KMS-11 (cell line): ENCODE results near the gene CASP9.
"Not testable (repeated sequence)": the region's sequence is repeated elsewhere in the genome, so short reads cannot be mapped to it uniquely, and the experiment has no call there.

Experiments used
- H2AFZ ChIP-seq: fragments of 200-600 bp; sonication (generic); 2 replicates; pipeline ENCODE4 v1.6.1; 2016; ENCODE audit warnings: antibody characterized with exemption, mixed run types, low read depth
- H3K27ac ChIP-seq: fragments of 200-600 bp; sonication (generic); 2 replicates; pipeline ENCODE4 v1.6.1; 2016; ENCODE audit warnings: mild to moderate bottlenecking, mixed run types
- H3K27me3 ChIP-seq: fragments of 200-600 bp; sonication (generic); 2 replicates; pipeline ENCODE4 v1.6.1; 2017; ENCODE audit warnings: mild to moderate bottlenecking, low read depth, mixed run types, moderate library complexity; ENCODE audit not compliant: insufficient read depth
- H3K36me3 ChIP-seq: fragments of 200-600 bp; sonication (generic); 2 replicates; pipeline ENCODE4 v1.6.1; 2017; ENCODE audit warnings: mild to moderate bottlenecking, mixed run types; ENCODE audit not compliant: insufficient read depth
- H3K4me1 ChIP-seq: fragments of 200-600 bp; sonication (generic); 2 replicates; pipeline ENCODE4 v1.6.1; 2016; ENCODE audit warnings: mild to moderate bottlenecking, low read depth, mixed run types; ENCODE audit not compliant: poor library complexity, severe bottlenecking
- H3K4me2 ChIP-seq: fragments of 200-600 bp; sonication (generic); 2 replicates; pipeline ENCODE4 v1.7.0; 2016; ENCODE audit warnings: mild to moderate bottlenecking, mixed run types
- H3K4me3 ChIP-seq: fragments of 200-600 bp; sonication (generic); IDR thresholded peaks from 2 replicates; pipeline ENCODE4 v1.6.1; 2017; ENCODE audit warnings: low read depth, low read length, mixed read lengths; ENCODE audit not compliant: insufficient read depth
- H3K79me2 ChIP-seq: fragments of 200-600 bp; sonication (generic); 2 replicates; pipeline ENCODE4 v1.6.1; 2016; ENCODE audit warnings: low read depth, mixed run types; ENCODE audit not compliant: insufficient read depth
- H3K9ac ChIP-seq: fragments of 200-600 bp; sonication (generic); 2 replicates; pipeline ENCODE4 v1.6.1; 2016; ENCODE audit warnings: mild to moderate bottlenecking, mixed run types
- H4K20me1 ChIP-seq: fragments of 200-600 bp; sonication (generic); 2 replicates; pipeline ENCODE4 v1.6.1; 2016; ENCODE audit warnings: mild to moderate bottlenecking, mixed run types; ENCODE audit not compliant: insufficient read depth
- TF ChIP-seq, protein P1 (sequence below): fragments of 200-600 bp; sonication (generic); conservative IDR thresholded peaks from 2 replicates; pipeline ENCODE4 v1.6.1; 2017; ENCODE audit warnings: low read depth, mild to moderate bottlenecking, antibody characterized with exemption, low read length, moderate library complexity, mixed read lengths

CASP9 gene

DNA sequence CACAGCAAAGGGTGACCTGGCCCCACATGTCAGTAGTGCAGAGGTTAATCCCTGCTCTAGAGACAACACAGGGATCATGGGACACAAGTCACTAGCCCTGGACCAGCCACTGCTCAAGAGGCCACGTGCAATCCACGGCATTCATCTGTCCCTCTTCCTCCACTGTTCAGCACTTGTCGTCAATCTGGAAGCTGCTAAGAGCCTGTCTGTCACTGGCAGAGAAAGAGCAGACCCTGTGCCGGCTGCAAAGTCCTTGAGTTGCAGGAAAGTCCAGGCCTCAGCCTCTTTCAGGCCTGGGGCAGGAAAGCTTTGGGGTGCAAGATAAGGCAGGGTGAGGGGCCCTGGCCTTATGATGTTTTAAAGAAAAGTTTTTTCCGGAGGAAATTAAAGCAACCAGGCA lies 31.4 kb downstream of the CASP9 start:
- H2AFZ ChIP-seq = no peak overlapping the region
- no peak overlapping the region for H3K4me2 ChIP-seq
- no peak overlapping the region for H3K9ac ChIP-seq
- H3K27me3 ChIP-seq = 0 out of 2 replicates have a peak, but pooled peaks cover 2% of the 10 kb centered on the region
- no peaks in the 10 kb centered on the region for H3K4me1 ChIP-seq
- TF ChIP-seq, protein P1, sequence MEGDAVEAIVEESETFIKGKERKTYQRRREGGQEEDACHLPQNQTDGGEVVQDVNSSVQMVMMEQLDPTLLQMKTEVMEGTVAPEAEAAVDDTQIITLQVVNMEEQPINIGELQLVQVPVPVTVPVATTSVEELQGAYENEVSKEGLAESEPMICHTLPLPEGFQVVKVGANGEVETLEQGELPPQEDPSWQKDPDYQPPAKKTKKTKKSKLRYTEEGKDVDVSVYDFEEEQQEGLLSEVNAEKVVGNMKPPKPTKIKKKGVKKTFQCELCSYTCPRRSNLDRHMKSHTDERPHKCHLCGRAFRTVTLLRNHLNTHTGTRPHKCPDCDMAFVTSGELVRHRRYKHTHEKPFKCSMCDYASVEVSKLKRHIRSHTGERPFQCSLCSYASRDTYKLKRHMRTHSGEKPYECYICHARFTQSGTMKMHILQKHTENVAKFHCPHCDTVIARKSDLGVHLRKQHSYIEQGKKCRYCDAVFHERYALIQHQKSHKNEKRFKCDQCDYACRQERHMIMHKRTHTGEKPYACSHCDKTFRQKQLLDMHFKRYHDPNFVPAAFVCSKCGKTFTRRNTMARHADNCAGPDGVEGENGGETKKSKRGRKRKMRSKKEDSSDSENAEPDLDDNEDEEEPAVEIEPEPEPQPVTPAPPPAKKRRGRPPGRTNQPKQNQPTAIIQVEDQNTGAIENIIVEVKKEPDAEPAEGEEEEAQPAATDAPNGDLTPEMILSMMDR = no peak
- no peak overlapping the region for H3K4me3 ChIP-seq
- no peak overlapping the region for H3K27ac ChIP-seq
- no peaks in the 10 kb centered on the region for H4K20me1 ChIP-seq
- H3K36me3 ChIP-seq = no peaks in the 10 kb centered on the region
- H3K79me2 ChIP-seq = no peaks in the 10 kb centered on the region

DNA sequence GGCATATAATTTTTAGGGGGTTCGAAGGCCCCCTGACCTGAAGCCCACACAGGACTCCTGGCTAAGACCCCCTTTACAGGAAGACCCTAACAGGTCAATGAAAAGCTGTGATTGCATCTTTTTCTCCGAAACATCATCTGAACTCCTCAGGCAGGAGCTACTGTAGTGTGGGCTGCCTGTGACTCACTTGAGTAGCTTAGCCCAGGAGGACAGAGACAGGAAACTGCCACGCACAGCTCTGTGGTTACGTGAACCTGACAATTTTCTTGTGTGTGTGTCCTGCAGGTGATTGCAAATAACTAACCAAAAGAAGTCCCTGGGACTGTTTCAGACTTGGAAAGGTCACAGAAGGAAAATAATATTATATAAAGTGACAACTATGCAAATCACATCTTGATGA lies 33.0 kb downstream of the CASP9 start:
- not testable (repeated sequence) for H4K20me1 ChIP-seq, H3K27me3 ChIP-seq, H3K36me3 ChIP-seq, H3K4me3 ChIP-seq, H3K9ac ChIP-seq, H3K79me2 ChIP-seq, H3K4me2 ChIP-seq, H2AFZ ChIP-seq, H3K27ac ChIP-seq, H3K4me1 ChIP-seq

DNA sequence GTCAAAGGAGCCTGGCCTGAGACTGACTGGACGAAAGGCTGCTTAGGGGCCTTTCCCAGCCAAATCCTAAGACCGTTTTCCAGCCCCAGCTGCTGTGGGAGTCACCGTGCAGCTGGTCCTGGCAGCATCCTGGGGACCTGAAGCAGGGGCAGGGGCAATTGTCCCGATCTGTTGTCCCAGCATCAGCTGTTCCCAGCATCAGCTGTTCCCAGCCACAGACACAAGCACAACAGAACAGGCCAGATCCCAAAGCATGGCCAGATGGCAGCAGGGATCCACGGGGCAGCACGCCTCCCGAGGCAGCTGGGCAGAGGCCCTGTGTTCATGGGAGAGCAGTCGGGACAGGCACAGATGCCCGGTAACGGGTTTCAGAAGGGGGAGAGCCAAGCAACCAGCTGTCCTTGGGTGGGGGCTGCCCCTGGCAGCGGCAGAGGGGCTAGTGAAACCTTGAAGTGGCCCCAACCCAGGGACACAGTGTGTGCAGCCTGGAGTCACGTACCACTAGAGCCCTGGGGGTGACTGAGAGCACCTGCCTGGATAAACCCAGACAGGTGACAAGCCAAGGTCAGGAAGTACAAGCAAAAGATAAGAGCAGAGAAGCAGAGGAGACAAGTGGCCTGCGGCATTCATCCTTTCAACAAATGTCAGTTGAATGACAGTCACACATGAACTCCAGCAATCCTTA lies 34.8 kb downstream of the CASP9 start:
- Histone ChIP-seq H3K36me3 (no peaks in the 10 kb centered on the region), H3K79me2 (no peaks in the 10 kb centered on the region), H3K9ac (no peak overlapping the region), H3K27me3 (no peaks in the 10 kb centered on the region), H2AFZ (no peak overlapping the region), H3K27ac (no peak overlapping the region), H3K4me3 (no peak overlapping the region), H3K4me1 (no peaks in the 10 kb centered on the region), H3K4me2 (no peak overlapping the region), H4K20me1 (no peaks in the 10 kb centered on the region)
- TF ChIP-seq, protein P1 = no peak

DNA sequence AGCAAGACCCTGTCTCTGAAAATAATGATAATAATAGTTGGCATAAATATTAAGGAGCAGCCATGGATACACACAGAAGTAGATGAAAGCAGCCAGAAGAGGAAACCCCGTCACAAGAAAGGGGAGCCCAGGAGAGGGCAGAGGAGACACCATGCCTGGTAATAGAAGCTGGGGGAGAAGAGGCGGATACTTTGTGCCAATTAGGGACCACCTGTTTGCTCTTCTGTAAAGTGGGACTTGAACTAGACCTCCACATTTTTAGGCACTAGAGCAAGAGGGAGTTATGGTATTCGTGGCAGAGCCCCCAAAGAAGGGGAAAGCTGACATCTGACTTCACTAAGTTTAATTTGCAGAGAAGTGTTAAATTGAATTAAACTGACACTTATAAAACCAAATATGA lies 35.6 kb downstream of the CASP9 start:
- no peak overlapping the region for H2AFZ ChIP-seq
- no peaks in the 10 kb centered on the region for H3K4me1 ChIP-seq
- H3K9ac ChIP-seq = no peak overlapping the region
- TF ChIP-seq, protein P1 = no peak
- H3K27ac ChIP-seq = no peak overlapping the region
- H3K27me3 ChIP-seq = no peaks in the 10 kb centered on the region
- no peaks in the 10 kb centered on the region for H3K36me3 ChIP-seq
- H3K4me2 ChIP-seq = no peak overlapping the region
- no peak overlapping the region for H3K4me3 ChIP-seq
- H4K20me1 ChIP-seq = no peaks in the 10 kb centered on the region
- no peaks in the 10 kb centered on the region for H3K79me2 ChIP-seq

DNA sequence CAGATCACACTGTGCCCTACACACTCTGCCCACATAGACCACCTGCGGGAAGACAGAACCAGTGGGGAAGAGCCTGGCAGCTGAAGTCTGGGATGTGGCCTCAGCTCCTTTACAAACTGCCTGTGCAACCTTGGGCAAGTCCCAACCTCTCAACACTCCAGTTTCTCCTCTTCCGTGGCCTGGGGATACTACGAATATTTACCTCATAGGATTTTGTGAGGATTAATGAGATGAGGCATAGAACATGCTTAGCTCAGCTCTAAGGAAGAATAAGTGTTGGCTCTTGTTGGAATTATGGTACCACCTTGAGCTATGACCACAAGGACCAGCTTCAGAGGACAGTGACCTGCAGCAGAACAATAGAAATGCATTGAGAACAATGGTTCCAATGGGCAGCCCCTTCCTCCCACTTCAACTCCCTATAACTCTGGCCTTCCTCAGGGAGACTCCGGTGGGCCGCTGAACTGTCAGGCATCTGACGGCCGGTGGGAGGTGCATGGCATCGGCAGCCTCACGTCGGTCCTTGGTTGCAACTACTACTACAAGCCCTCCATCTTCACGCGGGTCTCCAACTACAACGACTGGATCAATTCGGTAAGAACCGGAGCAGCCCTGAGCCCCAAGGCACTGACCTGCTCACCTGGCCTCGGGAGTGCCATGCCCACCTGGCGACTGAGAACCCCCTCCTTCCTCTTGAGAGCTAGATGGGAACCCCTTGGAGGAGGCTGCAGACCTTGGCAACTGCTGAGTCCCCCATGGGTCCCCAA lies 37.0 kb downstream of the CASP9 start:
- not testable (repeated sequence) for H3K4me3 ChIP-seq, H3K4me2 ChIP-seq

More for the DNA sequence above, 37.0 kb downstream of the CASP9 start:
- not testable (repeated sequence) for H3K27me3 ChIP-seq, H3K9ac ChIP-seq, H2AFZ ChIP-seq, H3K27ac ChIP-seq, H3K79me2 ChIP-seq, H3K36me3 ChIP-seq, H4K20me1 ChIP-seq, H3K4me1 ChIP-seq
